GM10266 (cell line): Measurements from ENCODE around the gene RANBP10.
A peak's percentile ranks its signal among the peaks of the same experiment; 100 is the strongest.

Experiments used
- DNase-seq: peaks from one replicate; pipeline ENCODE4 v3.0.0; 2012; ENCODE audit errors: extremely low spot score
- TF ChIP-seq, protein P1 (sequence below): IDR thresholded peaks from 2 replicates; pipeline ENCODE4 v1.5.1; 2012; ENCODE audit warnings: mild to moderate bottlenecking, low read depth; ENCODE audit not compliant: control insufficient read depth, insufficient read depth; ENCODE audit errors: missing control alignments

Gene RANBP10

DNA sequence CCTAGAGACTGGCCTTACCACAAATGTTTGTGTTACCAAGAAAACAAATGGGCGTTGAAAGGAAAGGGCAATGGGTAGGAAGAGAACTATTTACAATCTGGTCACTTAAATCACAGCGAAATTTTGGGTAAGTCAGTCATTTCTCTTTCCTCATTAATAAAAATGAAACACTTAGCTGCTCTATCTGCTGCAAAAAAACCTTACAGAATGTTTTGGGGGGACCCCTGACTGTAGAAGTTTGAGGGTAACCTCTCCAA is 39.6 kb upstream of the RANBP10 start:
- TF ChIP-seq, protein P1, sequence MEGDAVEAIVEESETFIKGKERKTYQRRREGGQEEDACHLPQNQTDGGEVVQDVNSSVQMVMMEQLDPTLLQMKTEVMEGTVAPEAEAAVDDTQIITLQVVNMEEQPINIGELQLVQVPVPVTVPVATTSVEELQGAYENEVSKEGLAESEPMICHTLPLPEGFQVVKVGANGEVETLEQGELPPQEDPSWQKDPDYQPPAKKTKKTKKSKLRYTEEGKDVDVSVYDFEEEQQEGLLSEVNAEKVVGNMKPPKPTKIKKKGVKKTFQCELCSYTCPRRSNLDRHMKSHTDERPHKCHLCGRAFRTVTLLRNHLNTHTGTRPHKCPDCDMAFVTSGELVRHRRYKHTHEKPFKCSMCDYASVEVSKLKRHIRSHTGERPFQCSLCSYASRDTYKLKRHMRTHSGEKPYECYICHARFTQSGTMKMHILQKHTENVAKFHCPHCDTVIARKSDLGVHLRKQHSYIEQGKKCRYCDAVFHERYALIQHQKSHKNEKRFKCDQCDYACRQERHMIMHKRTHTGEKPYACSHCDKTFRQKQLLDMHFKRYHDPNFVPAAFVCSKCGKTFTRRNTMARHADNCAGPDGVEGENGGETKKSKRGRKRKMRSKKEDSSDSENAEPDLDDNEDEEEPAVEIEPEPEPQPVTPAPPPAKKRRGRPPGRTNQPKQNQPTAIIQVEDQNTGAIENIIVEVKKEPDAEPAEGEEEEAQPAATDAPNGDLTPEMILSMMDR = no peak

GRCh38 chr16:67845291-67846062 is 39.1 kb upstream of the RANBP10 start:
- DNase-seq = peak; percentile 33
- TF ChIP-seq, protein P1 = no peak

More for the DNA sequence above, 39.6 kb upstream of the RANBP10 start:
- no peak for DNase-seq

- TF ChIP-seq, protein P1 = no peak
- DNase-seq = no peak
These were observed 38.1 kb upstream of the RANBP10 start for GRCh38 chr16:67844497-67844896.

- TF ChIP-seq, protein P1 = no peak
- no peak for DNase-seq
These were observed 37.0 kb upstream of the RANBP10 start for GRCh38 chr16:67843343-67843765.

DNA sequence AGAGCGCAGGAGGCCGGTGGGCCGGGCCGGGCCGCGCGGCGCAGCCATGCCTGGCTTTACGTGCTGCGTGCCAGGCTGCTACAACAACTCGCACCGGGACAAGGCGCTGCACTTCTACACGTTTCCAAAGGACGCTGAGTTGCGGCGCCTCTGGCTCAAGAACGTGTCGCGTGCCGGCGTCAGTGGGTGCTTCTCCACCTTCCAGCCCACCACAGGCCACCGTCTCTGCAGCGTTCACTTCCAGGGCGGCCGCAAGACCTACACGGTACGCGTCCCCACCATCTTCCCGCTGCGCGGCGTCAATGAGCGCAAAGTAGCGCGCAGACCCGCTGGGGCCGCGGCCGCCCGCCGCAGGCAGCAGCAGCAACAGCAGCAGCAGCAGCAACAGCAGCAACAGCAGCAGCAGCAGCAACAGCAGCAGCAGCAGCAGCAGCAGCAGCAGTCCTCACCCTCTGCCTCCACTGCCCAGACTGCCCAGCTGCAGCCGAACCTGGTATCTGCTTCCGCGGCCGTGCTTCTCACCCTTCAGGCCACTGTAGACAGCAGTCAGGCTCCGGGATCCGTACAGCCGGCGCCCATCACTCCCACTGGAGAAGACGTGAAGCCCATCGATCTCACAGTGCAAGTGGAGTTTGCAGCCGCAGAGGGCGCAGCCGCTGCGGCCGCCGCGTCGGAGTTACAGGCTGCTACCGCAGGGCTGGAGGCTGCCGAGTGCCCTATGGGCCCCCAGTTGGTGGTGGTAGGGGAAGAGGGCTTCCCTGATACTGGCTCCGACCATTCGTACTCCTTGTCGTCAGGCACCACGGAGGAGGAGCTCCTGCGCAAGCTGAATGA is 36.4 kb upstream of the RANBP10 start:
- TF ChIP-seq, protein P1 = peak; percentile 50
- peak; percentile 65 for DNase-seq

DNA sequence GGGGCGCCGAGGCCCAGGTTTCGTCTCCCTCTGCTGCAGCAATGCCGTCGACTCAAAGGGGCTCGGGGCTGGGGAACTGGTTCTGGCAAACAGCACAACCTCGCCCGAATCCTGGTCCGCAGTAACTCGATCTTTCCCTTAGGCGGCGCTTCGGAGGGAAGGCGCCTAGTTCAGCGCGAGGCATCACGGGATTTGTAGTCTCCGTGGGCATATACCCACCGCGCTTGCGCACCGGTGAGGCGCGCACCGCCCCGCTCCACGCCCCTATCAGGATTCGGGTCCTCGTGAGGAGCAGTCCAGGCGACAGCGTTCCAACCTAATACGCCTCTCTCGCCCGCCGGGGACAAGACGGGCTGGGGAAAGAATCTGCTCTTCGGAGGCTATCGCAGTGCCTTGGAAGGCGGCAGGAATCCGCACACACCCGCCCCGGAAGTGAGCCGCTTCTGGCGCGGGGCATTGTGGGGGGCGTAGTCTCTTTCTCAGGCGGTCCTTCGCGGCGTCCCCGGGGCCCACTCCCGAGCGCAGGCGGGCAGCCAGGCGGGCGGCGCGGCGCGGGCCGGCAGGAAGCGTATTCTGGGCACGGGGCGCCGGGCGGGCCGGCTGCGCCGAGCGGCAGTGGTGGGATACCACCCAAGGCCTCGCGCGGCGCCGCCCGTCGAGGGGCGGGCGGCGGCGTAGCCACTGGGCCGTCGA is 35.6 kb upstream of the RANBP10 start, which contains the start of gene THAP11:
THAP11 (plus strand) TSS at position 505 of the 693 bp plus-strand sequence. CDS start 235 bp downstream, outside the sequence.
- TF ChIP-seq, protein P1 = peak; percentile 95
- DNase-seq = peak; percentile 95
